Right atrium auricular region (tissue), 2 donors: ENCODE data around the gene CHAC2. TPM values are rescaled to one million over a fixed set of nuclear protein-coding genes. Genes with fewer than 3 reads are reported as not detected.

ENCODE experiments used
- DNase-seq: peaks from one replicate; pipeline ENCODE4 v3.0.0-alpha.2; 2019; ENCODE audit warnings: low spot score
- H3K27ac ChIP-seq, 2 donors: fragments of 200-600 bp; sonication (generic); 1 replicate in 1 of 2; 2 replicates in 1 of 2; pipeline ENCODE4 v1.5.1; 2016 to 2019
- H3K27me3 ChIP-seq, 2 donors: fragments of 200-600 bp; sonication (generic); one replicate each; pipeline versions ENCODE4 v1.5.1 to v1.6.0; 2017 to 2019
- H3K36me3 ChIP-seq: fragments of 200-600 bp; sonication (generic); one replicate; pipeline ENCODE4 v1.5.1; 2016
- H3K4me1 ChIP-seq, 2 donors: fragments of 200-600 bp; sonication (generic); one replicate each; pipeline versions ENCODE4 v1.5.1 to v1.6.0; 2017 to 2019
- H3K4me3 ChIP-seq, 2 donors: fragments of 200-600 bp; sonication (generic); 1 replicate in 1 of 2; 2 replicates in 1 of 2; pipeline ENCODE4 v1.5.1; 2017 to 2019; ENCODE audit warnings: mild to moderate bottlenecking in 1 of 2, moderate library complexity in 1 of 2
- H3K9me3 ChIP-seq, 2 donors: fragments of 200-600 bp; sonication (generic); one replicate each; pipeline ENCODE4 v1.5.1; 2019
- total RNA-seq, 2 donors: library from RNA; depleted of rRNA; stranded (reverse); fragments of >200 nt; gene quantifications; one replicate each; pipeline ENCODE4 v1.1.0, GENCODE V29; 2016
- TF ChIP-seq, protein P1 (sequence below), 2 donors: fragments of 200-600 bp; sonication (generic); IDR thresholded peaks; one replicate each; pipeline ENCODE4 v1.5.1; 2019; ENCODE audit warnings: antibody characterized with exemption in 2 of 2

CHAC2 gene
- total RNA-seq, 2 donors from 2014 or later, result 3.3 to 4.3 TPM

- peak; percentile 87 for DNase-seq
- TF ChIP-seq, protein P1, sequence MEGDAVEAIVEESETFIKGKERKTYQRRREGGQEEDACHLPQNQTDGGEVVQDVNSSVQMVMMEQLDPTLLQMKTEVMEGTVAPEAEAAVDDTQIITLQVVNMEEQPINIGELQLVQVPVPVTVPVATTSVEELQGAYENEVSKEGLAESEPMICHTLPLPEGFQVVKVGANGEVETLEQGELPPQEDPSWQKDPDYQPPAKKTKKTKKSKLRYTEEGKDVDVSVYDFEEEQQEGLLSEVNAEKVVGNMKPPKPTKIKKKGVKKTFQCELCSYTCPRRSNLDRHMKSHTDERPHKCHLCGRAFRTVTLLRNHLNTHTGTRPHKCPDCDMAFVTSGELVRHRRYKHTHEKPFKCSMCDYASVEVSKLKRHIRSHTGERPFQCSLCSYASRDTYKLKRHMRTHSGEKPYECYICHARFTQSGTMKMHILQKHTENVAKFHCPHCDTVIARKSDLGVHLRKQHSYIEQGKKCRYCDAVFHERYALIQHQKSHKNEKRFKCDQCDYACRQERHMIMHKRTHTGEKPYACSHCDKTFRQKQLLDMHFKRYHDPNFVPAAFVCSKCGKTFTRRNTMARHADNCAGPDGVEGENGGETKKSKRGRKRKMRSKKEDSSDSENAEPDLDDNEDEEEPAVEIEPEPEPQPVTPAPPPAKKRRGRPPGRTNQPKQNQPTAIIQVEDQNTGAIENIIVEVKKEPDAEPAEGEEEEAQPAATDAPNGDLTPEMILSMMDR (IDR thresholded peaks at IDR 0.05), result peak in 1 of 2 donors; percentile 35
- Histone ChIP-seq H3K27me3 (no peaks in the 10 kb centered on the region), H3K27ac (peak within 1 kb of the TSS; percentile 80 to 81), H3K9me3 (no peaks in the 10 kb centered on the region), H3K4me3 (peak within 1 kb of the TSS; percentile 84 to 90), H3K4me1 (peaks cover 0 to 35% of the 10 kb centered on the region in 2 donors), H3K36me3 (no peaks in the 10 kb centered on the region)
Measured at GRCh38 chr2:53786705-53787613, 19.4 kb downstream of the CHAC2 start, which contains the start of the genes ASB3 and ERLEC1. Gene ASB3 (minus strand): TSS chr2:53786953. CDS start chr2:53765572, 21,381 bp downstream. Gene ERLEC1 (plus strand): TSS chr2:53787044. CDS start chr2:53787211, 167 bp downstream.

DNA sequence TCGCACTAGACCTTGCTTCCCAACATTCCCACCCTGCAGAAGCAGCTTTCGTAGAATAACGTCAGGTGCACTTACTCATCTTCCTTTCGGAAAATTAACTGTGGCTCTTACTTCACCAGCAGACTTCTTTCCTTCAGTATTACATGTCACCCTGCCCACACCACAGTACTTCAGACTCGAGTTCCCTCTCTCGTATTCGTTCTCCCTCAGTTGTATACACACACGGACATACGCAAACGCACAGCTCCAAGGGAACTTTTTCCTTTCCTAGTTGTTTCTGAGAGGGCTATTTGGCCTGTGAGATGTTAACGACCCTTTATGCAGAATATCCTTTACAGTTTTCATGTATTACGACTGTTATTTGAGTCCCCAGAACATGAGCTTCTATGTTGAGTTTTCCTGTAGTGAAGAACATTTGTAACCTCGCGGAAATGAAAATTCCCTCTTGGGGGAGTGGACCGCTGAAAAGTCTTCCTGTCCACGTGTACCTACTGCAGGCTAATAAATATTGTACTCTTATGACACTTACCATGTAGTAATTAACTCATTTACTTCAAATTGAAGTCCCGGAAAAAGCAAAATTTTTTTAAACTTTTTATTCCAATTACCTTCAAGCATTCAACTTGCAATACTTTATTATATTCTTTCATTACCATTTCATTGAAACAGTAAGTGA is 20.1 kb downstream of the CHAC2 start:
- peak overlapping the region; percentile 80 to 81 for H3K27ac ChIP-seq
- TF ChIP-seq, protein P1 (IDR thresholded peaks at IDR 0.05), result no peak
- H3K9me3 ChIP-seq, result no peaks in the 10 kb centered on the region
- no peaks in the 10 kb centered on the region for H3K27me3 ChIP-seq
- H3K36me3 ChIP-seq, result no peaks in the 10 kb centered on the region
- DNase-seq, result no peak
- H3K4me1 ChIP-seq, result peaks cover 0 to 35% of the 10 kb centered on the region in 2 donors
- H3K4me3 ChIP-seq, result peak overlapping the region; percentile 84 to 90

- no peaks in the 10 kb centered on the region for H3K9me3 ChIP-seq
- H3K4me1 ChIP-seq, result peaks cover 0 to 9% of the 10 kb centered on the region in 2 donors
- no peak for DNase-seq
- no peak overlapping the region for H3K4me3 ChIP-seq
- TF ChIP-seq, protein P1 (IDR thresholded peaks at IDR 0.05), result no peak
- no peak overlapping the region for H3K27ac ChIP-seq
- H3K27me3 ChIP-seq, result no peaks in the 10 kb centered on the region
- peaks cover 30% of the 10 kb centered on the region for H3K36me3 ChIP-seq
Measured at GRCh38 chr2:53793261-53793660, 25.7 kb downstream of the CHAC2 start.

- Histone ChIP-seq H3K27ac (no peak overlapping the region), H3K9me3 (no peaks in the 10 kb centered on the region), H3K4me1 (peaks cover 0 to 3% of the 10 kb centered on the region in 2 donors), H3K27me3 (no peaks in the 10 kb centered on the region), H3K4me3 (no peak overlapping the region), H3K36me3 (peaks cover 33% of the 10 kb centered on the region)
- no peak for DNase-seq
- TF ChIP-seq, protein P1 (IDR thresholded peaks at IDR 0.05), result no peak
Measured at GRCh38 chr2:53793821-53794220, 26.2 kb downstream of the CHAC2 start.

GRCh38 chr2:53801547-53801946 is 33.9 kb downstream of the CHAC2 start:
- Histone ChIP-seq H3K4me1 (no peaks in the 10 kb centered on the region), H3K9me3 (no peaks in the 10 kb centered on the region), H3K36me3 (peaks cover 31% of the 10 kb centered on the region), H3K27ac (no peak overlapping the region), H3K27me3 (no peaks in the 10 kb centered on the region), H3K4me3 (no peak overlapping the region)
- DNase-seq, result no peak
- TF ChIP-seq, protein P1 (IDR thresholded peaks at IDR 0.05), result no peak
